Mesenchymal stem cell (in vitro differentiated cells and primary cell): ENCODE data around the gene IGSF23.
"Not testable (repeated sequence)": the region's sequence is repeated elsewhere in the genome, so short reads cannot be mapped to it uniquely, and the experiment has no call there.

ENCODE experiments used
- DNase-seq: peaks from one replicate; pipeline ENCODE4 v3.0.0-alpha.2; 2013
- H2AFZ ChIP-seq: one replicate; pipeline ENCODE4 v1.6.1; 2013; ENCODE audit warnings: low read depth, mild to moderate bottlenecking, control low read depth, inconsistent platforms, low read length, moderate library complexity
- H2AK5ac ChIP-seq: 2 replicates; pipeline ENCODE4 v1.6.1; 2013; ENCODE audit warnings: low read length, moderate library complexity, mild to moderate bottlenecking, inconsistent platforms; ENCODE audit not compliant: severe bottlenecking
- H2BK120ac ChIP-seq: one replicate; pipeline ENCODE4 v1.6.1; 2013; ENCODE audit warnings: low read depth, mild to moderate bottlenecking, inconsistent platforms, low read length, moderate library complexity
- H2BK12ac ChIP-seq, 2 experiments: one replicate each; pipeline ENCODE4 v1.6.1; 2013; ENCODE audit warnings: inconsistent platforms in 2 of 2, low read length in 2 of 2, mild to moderate bottlenecking in 2 of 2, moderate library complexity in 2 of 2, control low read depth in 1 of 2
- H2BK15ac ChIP-seq: one replicate; pipeline ENCODE4 v1.6.1; 2013; ENCODE audit warnings: mild to moderate bottlenecking, low read depth, inconsistent platforms; ENCODE audit not compliant: poor library complexity, severe bottlenecking
- H2BK5ac ChIP-seq: 2 replicates; pipeline ENCODE4 v1.6.1; 2013; ENCODE audit warnings: low read depth, mild to moderate bottlenecking, low read length, control low read depth, inconsistent platforms; ENCODE audit not compliant: poor library complexity, severe bottlenecking
- H3K14ac ChIP-seq, 2 experiments: one replicate each; pipeline ENCODE4 v1.6.1; 2013; ENCODE audit warnings: inconsistent platforms in 2 of 2, low read length in 2 of 2, control low read depth in 1 of 2, mild to moderate bottlenecking in 1 of 2, moderate library complexity in 1 of 2
- H3K18ac ChIP-seq, 2 experiments: one replicate each; pipeline ENCODE4 v1.6.1; 2013; ENCODE audit warnings: inconsistent platforms in 2 of 2, low read length in 2 of 2, control low read depth in 1 of 2, low read depth in 1 of 2, mild to moderate bottlenecking in 1 of 2
- H3K23ac ChIP-seq, 2 experiments: one replicate each; pipeline ENCODE4 v1.6.1; 2013; ENCODE audit warnings: inconsistent platforms in 2 of 2, low read length in 2 of 2, mild to moderate bottlenecking in 2 of 2, moderate library complexity in 2 of 2, control low read depth in 1 of 2
- H3K27ac ChIP-seq: 2 replicates; pipeline ENCODE4 v1.5.1; 2013; ENCODE audit warnings: mild to moderate bottlenecking, moderate library complexity, low read length, control low read depth, inconsistent platforms; ENCODE audit not compliant: poor library complexity, severe bottlenecking
- H3K27me3 ChIP-seq, 2 experiments: 2 replicates each; pipeline versions ENCODE4 v1.6.1 to v1.7.0; 2013; ENCODE audit warnings: low read length in 2 of 2, mild to moderate bottlenecking in 2 of 2, moderate library complexity in 2 of 2, control low read depth in 1 of 2, inconsistent platforms in 1 of 2; ENCODE audit not compliant: control insufficient read depth in 1 of 2, insufficient read depth in 1 of 2
- H3K36me3 ChIP-seq, 2 experiments: 2 replicates each; pipeline versions ENCODE4 v1.6.1 to v1.7.0; 2013; ENCODE audit warnings: low read length in 2 of 2, control low read depth in 1 of 2, inconsistent platforms in 1 of 2, low read depth in 1 of 2, mild to moderate bottlenecking in 1 of 2; ENCODE audit not compliant: insufficient read depth in 2 of 2, control insufficient read depth in 1 of 2
- H3K4ac ChIP-seq, 2 experiments: one replicate each; pipeline ENCODE4 v1.6.1; 2013; ENCODE audit warnings: inconsistent platforms in 2 of 2, low read length in 2 of 2, mild to moderate bottlenecking in 2 of 2, moderate library complexity in 2 of 2, control low read depth in 1 of 2, low read depth in 1 of 2
- H3K4me1 ChIP-seq: 2 replicates; pipeline ENCODE4 v1.6.1; 2013; ENCODE audit warnings: low read depth, low read length, control low read depth; ENCODE audit not compliant: control insufficient read depth, insufficient read depth
- H3K4me2 ChIP-seq: 2 replicates; pipeline ENCODE4 v1.6.1; 2013; ENCODE audit warnings: low read length, mild to moderate bottlenecking, inconsistent platforms; ENCODE audit not compliant: poor library complexity, severe bottlenecking
- H3K4me3 ChIP-seq, 2 experiments: 2 replicates each; pipeline versions ENCODE4 v1.5.1 to v1.7.0; 2013; ENCODE audit warnings: low read length in 2 of 2, mild to moderate bottlenecking in 2 of 2, control low read depth in 1 of 2, low read depth in 1 of 2; ENCODE audit not compliant: insufficient read depth in 1 of 2
- H3K79me1 ChIP-seq: replicated peaks from 2 replicates; pipeline ENCODE4 v1.6.1; 2013; ENCODE audit warnings: mild to moderate bottlenecking, control low read depth, low read length, inconsistent platforms; ENCODE audit not compliant: poor library complexity, severe bottlenecking
- H3K9ac ChIP-seq: 2 replicates; pipeline ENCODE4 v1.7.0; 2013; ENCODE audit warnings: mild to moderate bottlenecking, low read length, moderate library complexity
- H3K9me3 ChIP-seq: 2 replicates; pipeline ENCODE4 v1.7.0; 2013; ENCODE audit warnings: mild to moderate bottlenecking, low read length; ENCODE audit not compliant: control insufficient read depth
- H4K8ac ChIP-seq: one replicate; pipeline ENCODE4 v1.6.1; 2013; ENCODE audit warnings: inconsistent platforms, mild to moderate bottlenecking, low read length, moderate library complexity
- H4K91ac ChIP-seq: one replicate; pipeline ENCODE4 v1.6.1; 2013; ENCODE audit warnings: mild to moderate bottlenecking, low read length, inconsistent platforms
- WGBS: methylation state at CpG from one replicate; pipeline ENCODE4 v1.1.7; 2013; ENCODE audit warnings: mixed read lengths; 5-methylcytosine and 5-hydroxymethylcytosine counted together

IGSF23 gene

DNA sequence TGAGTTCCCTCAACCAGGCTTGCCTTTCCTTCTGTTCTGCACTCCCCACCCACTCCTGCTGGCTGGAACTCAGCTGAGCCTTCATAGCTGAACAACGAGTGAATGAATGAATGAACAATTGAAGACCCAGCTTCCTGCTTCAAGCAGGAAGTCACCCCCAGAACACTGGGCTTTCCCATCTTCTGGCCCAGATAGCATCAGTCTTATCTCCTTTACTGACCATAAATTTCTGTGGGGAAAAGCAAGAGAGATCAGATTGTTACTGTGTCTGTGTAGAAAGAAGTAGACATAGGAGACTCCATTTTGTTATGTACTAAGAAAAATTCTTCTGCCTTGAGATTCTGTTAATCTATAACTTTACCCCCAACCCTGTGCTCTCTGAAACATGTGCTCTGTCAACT, 19.5 kb upstream of the IGSF23 start:
- not testable (repeated sequence) for H2BK120ac ChIP-seq, H3K4ac ChIP-seq, H3K14ac ChIP-seq, H2BK5ac ChIP-seq, H3K79me1 ChIP-seq, H3K9me3 ChIP-seq, H3K36me3 ChIP-seq, H3K4me1 ChIP-seq, H3K23ac ChIP-seq, H2BK12ac ChIP-seq, H3K18ac ChIP-seq, H2BK15ac ChIP-seq, H4K91ac ChIP-seq, H4K8ac ChIP-seq, H2AFZ ChIP-seq, DNase-seq, H3K9ac ChIP-seq, H3K4me2 ChIP-seq, H3K4me3 ChIP-seq, H3K27ac ChIP-seq
- 20% methylated on average over 1 of the region's 1 CpG for WGBS
- Histone ChIP-seq H2AK5ac (peak overlapping the region; percentile 34), H3K27me3 (peaks cover 0 to 30% of the 10 kb centered on the region in 2 experiments)

DNA sequence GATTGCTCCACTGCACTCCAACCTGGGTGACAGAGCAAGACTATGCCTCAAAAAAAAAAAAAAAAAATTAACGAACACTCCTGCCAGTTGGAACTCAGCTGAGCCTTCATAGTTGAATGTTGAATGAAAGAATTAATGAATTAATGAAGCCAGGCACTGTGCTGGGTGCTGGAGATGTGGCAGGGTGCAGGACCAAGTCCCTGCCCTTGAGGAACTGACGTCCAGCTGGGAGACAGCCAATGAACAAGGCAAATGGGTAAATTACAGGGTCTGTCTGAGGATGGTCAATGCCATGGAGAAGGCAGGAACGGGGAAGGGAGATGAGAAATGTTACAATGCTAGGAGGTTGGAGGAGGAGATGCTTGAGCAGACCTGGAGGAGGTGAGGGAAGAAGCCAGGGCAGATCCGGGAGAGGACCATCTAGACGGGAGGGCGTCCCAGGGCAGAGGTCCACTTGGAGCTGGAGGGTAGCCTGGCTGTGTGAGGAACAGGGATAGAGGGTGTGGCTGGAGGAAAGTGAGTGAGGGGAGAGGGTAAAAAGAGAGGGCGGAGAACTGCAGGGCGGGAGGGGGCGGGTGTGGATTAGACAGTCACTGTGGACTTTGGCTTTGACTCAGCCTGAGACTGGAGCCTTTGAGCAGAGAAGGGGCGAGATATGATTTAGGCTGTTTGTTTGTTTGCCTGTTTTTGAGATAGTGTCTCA, 16.8 kb upstream of the IGSF23 start:
- 86% methylated on average over 10 of the region's 10 CpGs for WGBS

DNA sequence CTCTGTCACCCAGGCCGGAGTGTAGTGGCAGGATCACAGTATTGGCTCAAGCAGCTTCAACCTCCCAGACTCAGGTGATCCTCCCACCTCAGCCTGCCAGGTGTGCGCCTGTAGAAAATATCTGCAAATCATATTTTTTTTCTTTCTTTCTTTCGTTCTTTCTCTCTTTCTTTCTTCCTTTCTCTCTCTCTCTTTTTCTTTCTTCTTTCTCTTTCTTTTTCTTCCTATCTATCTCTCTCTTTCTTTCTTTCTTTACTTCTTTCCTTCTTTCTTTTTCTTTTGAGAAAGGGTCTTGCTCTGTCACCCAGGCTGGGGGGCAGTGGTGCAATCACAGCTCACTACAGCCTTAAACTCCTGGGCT, 16.3 kb upstream of the IGSF23 start:
- Histone ChIP-seq H2BK120ac (no peak overlapping the region), H2AFZ (no peak overlapping the region), H4K91ac (no peak overlapping the region), H3K9me3 (peaks cover 9% of the 10 kb centered on the region), H3K14ac (no peak overlapping the region), H3K27ac (no peak overlapping the region), H2BK15ac (no peak overlapping the region), H3K36me3 (no peaks in the 10 kb centered on the region), H3K27me3 (peaks cover 5 to 36% of the 10 kb centered on the region in 2 experiments), H3K4me2 (no peak overlapping the region), H3K18ac (no peak overlapping the region), H3K4me1 (peaks cover 4% of the 10 kb centered on the region), H2BK12ac (no peak overlapping the region), H3K9ac (no peak overlapping the region), H3K23ac (no peak overlapping the region), H2BK5ac (no peak overlapping the region), H3K4ac (no peak overlapping the region), H4K8ac (no peak overlapping the region), H2AK5ac (no peak overlapping the region), H3K79me1 (no peaks in the 10 kb centered on the region), H3K4me3 (no peak overlapping the region)
- WGBS = 84% methylated on average over 3 of the region's 3 CpGs
- no peak for DNase-seq

More for the DNA sequence above, 16.8 kb upstream of the IGSF23 start:
- Histone ChIP-seq H2AK5ac (no peak overlapping the region), H3K4ac (no peak overlapping the region), H2BK15ac (no peak overlapping the region), H3K14ac (no peak overlapping the region), H3K4me2 (no peak overlapping the region), H2BK120ac (no peak overlapping the region), H3K79me1 (no peaks in the 10 kb centered on the region), H4K8ac (no peak overlapping the region), H3K9ac (no peak overlapping the region), H4K91ac (no peak overlapping the region), H3K4me1 (peaks cover 4% of the 10 kb centered on the region), H2BK5ac (no peak overlapping the region), H2BK12ac (no peak overlapping the region), H3K27ac (no peak overlapping the region), H2AFZ (no peak overlapping the region), H3K9me3 (peaks cover 9% of the 10 kb centered on the region), H3K4me3 (no peak overlapping the region), H3K18ac (no peak overlapping the region), H3K27me3 (peaks cover 5 to 36% of the 10 kb centered on the region in 2 experiments), H3K36me3 (no peaks in the 10 kb centered on the region), H3K23ac (no peak overlapping the region)
- no peak for DNase-seq

DNA sequence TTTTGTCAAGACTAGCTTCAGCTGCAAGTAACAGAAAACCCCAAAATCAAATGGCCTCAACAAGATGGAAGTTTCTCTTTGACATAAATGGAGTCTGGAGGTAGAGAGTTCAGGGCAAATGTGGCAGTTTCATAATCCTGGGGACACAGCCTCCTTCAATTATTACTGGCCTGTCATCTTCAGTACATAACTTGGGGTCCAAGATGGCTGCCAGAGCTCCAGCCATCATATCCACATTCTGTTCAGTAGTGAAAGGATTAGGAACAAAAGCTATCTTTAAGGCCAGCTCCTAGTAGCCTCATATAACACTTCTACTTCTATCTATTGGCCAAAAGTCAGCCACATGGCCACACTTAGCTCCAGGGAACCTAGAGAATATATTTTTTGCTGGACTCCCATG, 15.0 kb upstream of the IGSF23 start:
- no peak overlapping the region for H3K23ac ChIP-seq
- no peak overlapping the region for H4K8ac ChIP-seq
- no peak overlapping the region for H2BK12ac ChIP-seq
- H3K4me3 ChIP-seq = no peak overlapping the region
- H3K4me1 ChIP-seq = peaks cover 4% of the 10 kb centered on the region
- H3K4me2 ChIP-seq = no peak overlapping the region
- H4K91ac ChIP-seq = no peak overlapping the region
- H3K79me1 ChIP-seq = no peaks in the 10 kb centered on the region
- H2AFZ ChIP-seq = no peak overlapping the region
- H3K27ac ChIP-seq = no peak overlapping the region
- H3K9me3 ChIP-seq = peaks cover 9% of the 10 kb centered on the region
- H3K9ac ChIP-seq = no peak overlapping the region
- H2BK5ac ChIP-seq = no peak overlapping the region
- no peak for DNase-seq
- no peak overlapping the region for H2AK5ac ChIP-seq
- no peak overlapping the region for H2BK120ac ChIP-seq
- peaks cover 5 to 39% of the 10 kb centered on the region in 2 experiments for H3K27me3 ChIP-seq
- no peak overlapping the region for H3K4ac ChIP-seq
- H2BK15ac ChIP-seq = no peak overlapping the region
- no peak overlapping the region for H3K14ac ChIP-seq
- no peak overlapping the region for H3K18ac ChIP-seq
- H3K36me3 ChIP-seq = no peaks in the 10 kb centered on the region
